Pancreas (tissue), 10 donors: ENCODE results near the gene CBARP. TPM values are rescaled to one million over a fixed set of nuclear protein-coding genes. Genes with fewer than 3 reads are reported as not detected.
A peak's percentile ranks its signal among the peaks of the same experiment; 100 is the strongest.

Experiments
- ATAC-seq, 4 donors: fragments of 200-7000 bp; cut with Tn5 transposase; one replicate each; pipeline versions ENCODE4 v1.8.0 to v1.9.1; 2020; ENCODE audit warnings: mild to moderate bottlenecking in 4 of 4, moderate library complexity in 4 of 4
- DNase-seq, 6 donors: peaks; one replicate each; pipeline ENCODE4 v3.0.0-alpha.2; 2020
- FAIRE-seq: peaks from 2 replicates; lab custom pipeline; 2012; peaks lifted over from hg19 to GRCh38; lab: Jason Lieb, UNC
- H3K27ac ChIP-seq, 4 donors: fragments of 200-600 bp; sonication (generic); 1 replicate in 3 of 4; 2 replicates in 1 of 4; pipeline versions ENCODE4 v1.5.0 to v1.8.0; 2020
- H3K27me3 ChIP-seq, 4 donors: fragments of 200-600 bp; one replicate each; pipeline ENCODE4 v1.8.0; 2021
- H3K36me3 ChIP-seq, 3 donors: fragments of 200-600 bp; sonication (generic) in 1 of 3; one replicate each; pipeline versions ENCODE4 v1.5.0 to v1.8.0; 2020 to 2021
- H3K4me1 ChIP-seq, 3 donors: fragments of 200-600 bp; one replicate each; pipeline ENCODE4 v1.8.0; 2021
- H3K4me3 ChIP-seq, 4 donors: fragments of 200-600 bp; sonication (generic) in 2 of 4; one replicate each; pipeline versions ENCODE4 v1.5.0 to v1.8.0; 2020 to 2021
- H3K9me3 ChIP-seq, 4 donors: fragments of 200-600 bp; one replicate each; pipeline ENCODE4 v1.8.0; 2021
- CTCF ChIP-seq, 4 donors: fragments of 200-600 bp; sonication (generic) in 3 of 4; IDR thresholded peaks; one replicate each; pipeline versions ENCODE4 v1.5.0 to v1.8.0; 2021; ENCODE audit warnings: antibody characterized with exemption in 4 of 4
- WGBS, 2 donors: extraction: QIAGEN DNeasy Blood & Tissue Kit; methylation state at CpG; one replicate each; pipeline ENCODE4 v1.1.7; 2013; 5-methylcytosine and 5-hydroxymethylcytosine counted together
- intact Hi-C, 3 donors: fragments of 100-400 bp; cut with DNase I; formaldehyde crosslinking; loops; one replicate each; pipeline versions ENCODE4 v1.11.1 to v1.14.2; 2022
- polyA plus RNA-seq, 2 donors: library from polyadenylated mRNA; stranded (reverse); fragments of 200-250 nt; gene quantifications; one replicate each; pipeline ENCODE4 v1.2.3, GENCODE V29; 2013
- total RNA-seq, 6 donors: library from RNA; stranded (reverse); fragmentation: NEBNext Ultra II Directional in 4 of 6; extraction: Animal tissue kit (Norgen Biotek cat#: 25700) in 4 of 6; gene quantifications; one replicate each; pipeline versions ENCODE4 v1.2.1 to v1.2.4, GENCODE V29; 2021 to 2023
- donor health status: healthy with polysubstance abuse.
- donor health status: DM: no; HTN: no; CAD: no; lungs with moderate emphysema.
- donor health status: DM: no; HTN: no; CAD: no.
- donor health status: control.
- donor health status: control.
- donor health status: Bipolar disorder and iron deficiency.
- donor health status: DM: yes; HTN: yes; CAD: no.
- donor health status: DM: no; HTN: no; CAD: no.
- donor health status: DM: no; HTN: no; CAD: no.
- donor health status: DM: yes; HTN: yes; CAD: no.

Gene CBARP
- total and polyA plus RNA-seq, 8 donors = 0.16 to 2.6 (median 0.74) TPM

DNA sequence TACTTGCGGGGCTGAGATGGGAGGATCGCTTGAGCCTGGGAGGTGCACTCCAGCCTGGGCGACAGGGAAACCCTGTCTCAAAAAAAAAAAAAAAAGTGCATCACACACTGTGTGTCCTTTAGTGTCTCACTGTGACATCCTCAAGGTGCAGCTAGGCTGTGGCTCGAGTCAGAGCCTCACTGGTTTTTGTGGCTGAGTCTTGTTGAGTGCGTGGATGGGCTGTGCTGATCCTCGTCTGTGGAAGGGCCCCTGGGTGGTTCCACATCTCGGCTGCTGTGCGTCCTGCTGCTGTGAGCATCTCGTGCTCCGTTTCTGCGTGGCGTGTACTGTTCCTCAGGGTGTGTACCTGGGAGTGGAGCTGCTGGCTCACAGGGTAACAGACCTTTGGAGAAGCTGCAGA, 21.0 kb downstream of the CBARP start:
- H3K4me3 ChIP-seq = no peak overlapping the region
- DNase-seq (peak in 1 of 6 donors; percentile 43), FAIRE-seq (no peak), ATAC-seq (no peak)
- TF ChIP-seq CTCF (IDR thresholded peaks at IDR 0.05) = no peak
- intact Hi-C loops = no loop called here
- no peaks in the 10 kb centered on the region for H3K9me3 ChIP-seq
- no peaks in the 10 kb centered on the region for H3K27me3 ChIP-seq
- H3K36me3 ChIP-seq = peaks cover 0 to 12% (median 8%) of the 10 kb centered on the region in 3 donors
- H3K27ac ChIP-seq = no peak overlapping the region
- peaks cover 18 to 35% (median 20%) of the 10 kb centered on the region in 3 donors for H3K4me1 ChIP-seq
- WGBS, 2 donors = 86 to 91% methylated on average over 12 of the region's 12 CpGs

DNA sequence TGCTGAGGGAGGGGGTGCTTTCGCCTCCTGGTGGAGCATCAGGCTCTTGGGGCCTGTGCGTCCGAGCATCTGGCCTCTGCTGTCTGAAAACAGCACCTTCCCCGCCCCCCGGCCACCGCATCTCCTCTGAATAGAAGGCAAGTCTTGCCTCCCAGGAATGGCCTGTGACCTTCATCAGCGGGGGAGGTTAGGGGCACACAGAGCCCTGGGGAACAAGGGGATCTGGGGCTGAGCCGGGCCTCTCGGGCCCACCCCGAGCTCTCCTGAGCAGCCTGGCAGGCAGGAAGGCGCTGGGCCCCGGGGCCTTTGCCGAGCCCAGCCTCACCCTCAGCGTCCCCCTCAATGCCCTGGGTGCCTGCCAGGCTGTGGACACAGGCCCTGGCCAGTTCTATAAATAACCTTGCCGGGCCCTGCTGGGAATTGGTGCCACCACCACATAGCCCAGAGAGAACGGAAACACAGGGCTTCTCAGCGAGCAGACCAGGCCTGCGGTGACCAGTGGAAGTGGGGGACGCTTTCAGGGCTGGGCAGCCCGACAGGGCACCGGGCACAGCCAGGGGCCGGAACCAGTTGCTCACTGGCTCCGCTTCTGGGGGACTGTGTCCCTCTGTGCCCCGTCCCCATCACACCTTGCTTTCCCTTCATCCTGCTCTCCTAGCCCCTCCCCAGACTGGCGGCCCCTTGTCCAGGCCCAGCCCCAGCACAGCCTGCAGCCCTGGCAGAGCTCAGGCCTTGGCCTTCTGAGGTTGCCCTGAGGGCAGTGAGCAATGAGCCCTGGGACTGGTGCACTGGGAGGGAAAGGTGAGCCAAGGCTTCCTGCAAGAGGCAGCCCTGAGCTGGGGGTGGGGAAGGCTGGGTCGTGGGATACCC, 22.7 kb downstream of the CBARP start:
- H3K36me3 ChIP-seq = no peaks in the 10 kb centered on the region
- 36 to 38% methylated on average over 25 to 26 of the region's 26 CpGs for WGBS, 2 donors
- H3K4me3 ChIP-seq = peak overlapping the region in 1 of 4 donors; percentile 1
- no peaks in the 10 kb centered on the region for H3K27me3 ChIP-seq
- ATAC-seq (peak; percentile 17 to 69 (median 56)), DNase-seq (peak in 5 of 6 donors; percentile 60 to 90 (median 72)), FAIRE-seq (no peak)
- H3K27ac ChIP-seq = peak overlapping the region in 3 of 4 donors; percentile 71 to 88 (median 71)
- peaks cover 23 to 41% (median 27%) of the 10 kb centered on the region in 3 donors for H3K4me1 ChIP-seq
- TF ChIP-seq CTCF (IDR thresholded peaks at IDR 0.05) = no peak
- no peaks in the 10 kb centered on the region for H3K9me3 ChIP-seq
- intact Hi-C loops = no loop called here

GRCh38 chr19:1214299-1214861, 23.4 kb downstream of the CBARP start:
- Histone ChIP-seq H3K4me3 (no peak overlapping the region), H3K36me3 (no peaks in the 10 kb centered on the region), H3K9me3 (no peaks in the 10 kb centered on the region), H3K27ac (peak overlapping the region; percentile 36 to 88 (median 71)), H3K4me1 (peaks cover 23 to 43% (median 34%) of the 10 kb centered on the region in 3 donors), H3K27me3 (no peaks in the 10 kb centered on the region)
- no peak for FAIRE-seq
- 72 to 77% methylated on average over 21 of the region's 21 CpGs for WGBS, 2 donors
- intact Hi-C loops = no loop called here
- ATAC-seq = no peak
- DNase-seq = peak in 1 of 6 donors; percentile 40
- TF ChIP-seq CTCF (IDR thresholded peaks at IDR 0.05) = no peak

- intact Hi-C loops = no loop called here
- Histone ChIP-seq H3K9me3 (no peaks in the 10 kb centered on the region), H3K27me3 (no peaks in the 10 kb centered on the region), H3K4me3 (no peak overlapping the region), H3K36me3 (no peaks in the 10 kb centered on the region), H3K27ac (peak overlapping the region; percentile 36 to 88 (median 71)), H3K4me1 (peaks cover 27 to 49% (median 42%) of the 10 kb centered on the region in 3 donors)
- ATAC-seq (peak in 3 of 4 donors; percentile 25 to 65 (median 31)), DNase-seq (peak in 3 of 6 donors; percentile 61 to 77 (median 61)), FAIRE-seq (no peak)
- no peak for TF ChIP-seq CTCF (IDR thresholded peaks at IDR 0.05)
- WGBS, 2 donors = 72 to 75% methylated on average over 39 of the region's 39 CpGs
These were observed 24.2 kb downstream of the CBARP start for GRCh38 chr19:1213391-1214286.
